ENCODE results near the gene NFATC1.

NFATC1 gene

DNA sequence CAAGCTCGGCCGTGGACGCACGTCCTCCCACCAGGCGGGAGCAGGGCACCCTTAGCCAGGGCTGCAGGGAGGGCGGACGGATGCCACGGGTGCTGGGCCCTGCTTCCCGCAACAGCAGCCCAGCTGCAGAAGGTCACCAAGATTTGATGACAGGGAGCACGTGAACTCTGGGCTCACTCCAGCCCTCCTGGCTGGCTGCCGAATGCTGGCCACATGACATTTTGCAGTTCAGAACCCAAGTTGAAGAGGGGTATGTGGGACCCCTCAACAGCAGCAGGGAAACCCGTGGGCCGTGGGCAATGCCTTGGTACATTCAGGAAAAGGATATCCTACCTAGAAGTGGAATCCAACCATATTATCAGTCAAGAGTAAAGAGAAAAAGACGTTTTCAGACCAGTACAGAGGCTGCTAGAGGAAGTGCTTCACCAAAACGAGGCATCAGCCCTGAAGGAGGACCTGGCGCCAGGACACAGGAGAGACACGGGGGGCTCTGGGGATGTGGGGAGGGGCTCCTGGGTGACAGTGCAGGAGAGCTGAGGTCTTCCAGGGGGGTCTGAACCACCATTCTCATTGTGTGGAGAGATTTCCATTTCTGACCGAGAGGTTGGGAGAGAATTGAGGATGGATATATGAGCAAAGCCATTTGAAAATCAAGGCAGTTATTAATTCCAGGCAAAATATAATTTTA is 176.5 kb downstream of the NFATC1 start:
- in situ Hi-C loops (cut with MboI; ENCODE audit: low pct_unique_long_range_greater_than_20kb, low sequenced_read_pairs, unreplicated experiment): no loop called here
- TF ChIP-seq, protein P1, sequence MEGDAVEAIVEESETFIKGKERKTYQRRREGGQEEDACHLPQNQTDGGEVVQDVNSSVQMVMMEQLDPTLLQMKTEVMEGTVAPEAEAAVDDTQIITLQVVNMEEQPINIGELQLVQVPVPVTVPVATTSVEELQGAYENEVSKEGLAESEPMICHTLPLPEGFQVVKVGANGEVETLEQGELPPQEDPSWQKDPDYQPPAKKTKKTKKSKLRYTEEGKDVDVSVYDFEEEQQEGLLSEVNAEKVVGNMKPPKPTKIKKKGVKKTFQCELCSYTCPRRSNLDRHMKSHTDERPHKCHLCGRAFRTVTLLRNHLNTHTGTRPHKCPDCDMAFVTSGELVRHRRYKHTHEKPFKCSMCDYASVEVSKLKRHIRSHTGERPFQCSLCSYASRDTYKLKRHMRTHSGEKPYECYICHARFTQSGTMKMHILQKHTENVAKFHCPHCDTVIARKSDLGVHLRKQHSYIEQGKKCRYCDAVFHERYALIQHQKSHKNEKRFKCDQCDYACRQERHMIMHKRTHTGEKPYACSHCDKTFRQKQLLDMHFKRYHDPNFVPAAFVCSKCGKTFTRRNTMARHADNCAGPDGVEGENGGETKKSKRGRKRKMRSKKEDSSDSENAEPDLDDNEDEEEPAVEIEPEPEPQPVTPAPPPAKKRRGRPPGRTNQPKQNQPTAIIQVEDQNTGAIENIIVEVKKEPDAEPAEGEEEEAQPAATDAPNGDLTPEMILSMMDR (IDR thresholded peaks at IDR 0.05; ENCODE audit: extremely low read depth, insufficient read depth, missing control alignments): no peak
- DNase-seq (ENCODE audit: low spot score): no peak

DNA sequence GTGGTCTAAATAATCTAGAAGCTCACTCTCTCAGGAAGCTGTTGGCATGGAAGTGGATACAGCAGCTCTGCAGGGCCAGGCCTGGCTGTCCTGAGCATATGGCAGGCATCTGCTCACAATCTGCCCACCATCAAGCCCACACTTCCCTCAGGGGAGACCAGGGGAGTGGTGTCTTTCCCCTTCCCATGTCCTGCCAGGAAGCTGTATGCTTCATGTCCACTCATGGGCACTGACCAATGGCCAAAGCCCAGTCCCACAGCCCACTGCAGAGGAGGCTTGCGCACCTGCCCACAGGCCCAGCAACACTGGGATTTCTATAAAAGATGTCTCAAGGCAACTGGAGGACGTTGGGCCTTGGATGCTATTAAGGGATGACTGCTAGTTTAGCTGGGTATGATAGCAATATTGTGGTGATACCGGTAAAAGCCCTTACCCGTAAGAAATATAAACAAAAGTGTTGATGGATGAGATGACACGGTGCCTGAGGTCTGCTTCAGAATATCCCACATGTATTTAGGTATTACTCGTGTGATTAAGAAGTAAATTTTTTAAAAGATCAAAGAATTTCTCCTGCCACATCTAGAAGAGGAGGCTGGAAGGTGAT is 177.2 kb downstream of the NFATC1 start:
- TF ChIP-seq, protein P1 (IDR thresholded peaks at IDR 0.05; ENCODE audit: extremely low read depth, insufficient read depth, missing control alignments): no peak
- DNase-seq (ENCODE audit: low spot score): no peak
- in situ Hi-C loops (cut with MboI; ENCODE audit: low pct_unique_long_range_greater_than_20kb, low sequenced_read_pairs, unreplicated experiment): no loop called here

DNA sequence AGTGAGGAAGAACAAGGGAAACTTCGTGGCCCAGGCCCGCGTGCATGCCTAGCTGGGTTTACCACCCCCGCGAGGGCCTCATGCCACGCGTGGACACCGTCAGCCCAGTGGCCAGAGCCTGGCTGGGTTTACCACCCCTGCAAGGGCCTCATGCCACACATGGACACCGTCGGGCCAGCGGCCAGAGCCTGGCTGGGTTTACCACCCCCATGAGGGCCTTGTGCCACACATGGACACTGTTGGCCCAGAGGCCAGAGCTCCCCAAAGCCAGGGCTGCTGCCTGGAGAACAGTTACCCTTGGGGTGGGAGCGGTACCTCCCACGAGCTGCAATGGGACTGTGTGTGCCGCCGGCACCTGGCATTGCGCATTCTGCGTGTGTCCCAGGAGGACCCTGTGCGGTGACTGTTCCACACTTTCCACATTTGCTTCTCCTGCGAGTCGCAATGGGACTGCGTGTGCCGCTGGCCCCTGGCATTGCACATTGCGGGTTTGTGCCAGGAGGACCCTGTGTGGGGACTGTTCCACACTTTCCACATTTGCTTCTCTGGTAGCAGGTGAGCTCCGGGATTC is 178.3 kb downstream of the NFATC1 start:
- in situ Hi-C loops (cut with MboI; ENCODE audit: low pct_unique_long_range_greater_than_20kb, low sequenced_read_pairs, unreplicated experiment): no loop called here
- TF ChIP-seq, protein P1 (IDR thresholded peaks at IDR 0.05; ENCODE audit: extremely low read depth, insufficient read depth, missing control alignments): no peak
- no peak for DNase-seq (ENCODE audit: low spot score)

DNA sequence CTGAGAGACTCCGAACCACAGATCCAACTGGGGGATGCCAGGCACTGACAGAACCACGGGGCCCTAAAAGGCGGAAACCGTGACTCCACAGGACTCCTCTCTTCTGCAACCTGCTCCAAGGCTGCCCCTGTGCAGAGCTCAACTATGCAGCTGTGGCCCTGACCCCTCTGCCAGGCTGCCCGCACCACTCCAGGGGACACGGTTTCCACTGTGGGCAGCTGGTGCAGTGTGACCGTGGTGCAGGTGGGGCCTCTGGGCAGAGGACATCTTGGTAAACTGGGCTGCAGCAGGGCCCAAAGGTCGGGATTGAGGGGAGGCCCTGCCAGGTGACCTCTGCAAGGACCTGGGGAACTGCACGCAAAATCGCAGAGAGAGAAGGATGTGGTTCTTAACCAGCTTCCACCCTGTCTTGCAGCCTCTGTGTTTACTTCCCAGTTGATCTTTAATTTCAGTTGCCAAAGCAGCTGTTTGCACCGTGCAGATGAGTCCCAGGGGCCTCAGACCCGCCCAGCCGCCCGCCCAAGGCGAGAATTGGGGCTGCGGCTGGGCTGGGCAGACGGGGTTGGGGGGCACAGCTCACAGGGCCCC is 179.3 kb downstream of the NFATC1 start:
- in situ Hi-C loops (cut with MboI; ENCODE audit: low pct_unique_long_range_greater_than_20kb, low sequenced_read_pairs, unreplicated experiment): no loop called here
- TF ChIP-seq, protein P1 (IDR thresholded peaks at IDR 0.05; ENCODE audit: extremely low read depth, insufficient read depth, missing control alignments): no peak
- DNase-seq (ENCODE audit: low spot score): no peak

DNA sequence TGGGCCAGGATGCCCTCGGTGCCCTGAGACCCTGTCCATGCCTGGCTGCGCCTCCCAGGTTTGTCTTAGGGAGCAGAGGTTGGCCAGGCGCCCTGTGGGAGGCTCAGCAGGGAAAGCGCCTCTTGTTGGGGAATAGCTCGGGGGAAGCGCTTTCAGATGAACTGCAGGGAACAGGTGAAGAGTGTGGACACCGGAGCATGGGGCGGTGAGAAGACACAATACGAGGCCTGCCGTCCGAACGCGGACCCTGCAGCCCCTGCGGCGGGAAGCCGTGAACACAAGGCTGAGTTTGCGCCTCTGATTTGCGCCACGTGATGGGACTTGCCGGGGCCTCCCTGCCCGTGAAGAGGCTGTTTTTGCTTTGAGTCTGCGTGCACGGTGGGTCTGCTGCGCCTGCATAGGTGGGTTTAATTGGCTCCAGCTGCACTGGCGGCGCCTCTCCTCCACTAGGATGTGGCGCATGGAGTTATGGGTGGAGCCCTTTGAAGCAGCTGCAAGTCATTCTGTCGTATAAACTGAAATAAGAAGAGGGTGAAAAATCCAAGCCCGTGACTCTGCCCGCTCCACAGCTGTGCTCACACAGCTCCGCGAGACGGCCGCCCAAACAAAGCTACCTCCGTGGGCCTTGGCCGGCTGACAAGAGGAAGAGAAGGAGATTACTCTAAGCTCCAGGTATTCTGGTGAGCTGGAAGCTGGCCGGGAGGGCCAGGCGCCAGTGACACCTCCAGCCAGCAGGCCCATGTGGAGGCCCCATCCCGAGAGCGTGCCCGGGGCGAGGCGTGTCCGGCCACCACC is 180.4 kb downstream of the NFATC1 start:
- no peak for DNase-seq (ENCODE audit: low spot score)
- TF ChIP-seq, protein P1 (IDR thresholded peaks at IDR 0.05; ENCODE audit: extremely low read depth, insufficient read depth, missing control alignments): no peak
- in situ Hi-C loops (cut with MboI; ENCODE audit: low pct_unique_long_range_greater_than_20kb, low sequenced_read_pairs, unreplicated experiment): no loop called here

DNA sequence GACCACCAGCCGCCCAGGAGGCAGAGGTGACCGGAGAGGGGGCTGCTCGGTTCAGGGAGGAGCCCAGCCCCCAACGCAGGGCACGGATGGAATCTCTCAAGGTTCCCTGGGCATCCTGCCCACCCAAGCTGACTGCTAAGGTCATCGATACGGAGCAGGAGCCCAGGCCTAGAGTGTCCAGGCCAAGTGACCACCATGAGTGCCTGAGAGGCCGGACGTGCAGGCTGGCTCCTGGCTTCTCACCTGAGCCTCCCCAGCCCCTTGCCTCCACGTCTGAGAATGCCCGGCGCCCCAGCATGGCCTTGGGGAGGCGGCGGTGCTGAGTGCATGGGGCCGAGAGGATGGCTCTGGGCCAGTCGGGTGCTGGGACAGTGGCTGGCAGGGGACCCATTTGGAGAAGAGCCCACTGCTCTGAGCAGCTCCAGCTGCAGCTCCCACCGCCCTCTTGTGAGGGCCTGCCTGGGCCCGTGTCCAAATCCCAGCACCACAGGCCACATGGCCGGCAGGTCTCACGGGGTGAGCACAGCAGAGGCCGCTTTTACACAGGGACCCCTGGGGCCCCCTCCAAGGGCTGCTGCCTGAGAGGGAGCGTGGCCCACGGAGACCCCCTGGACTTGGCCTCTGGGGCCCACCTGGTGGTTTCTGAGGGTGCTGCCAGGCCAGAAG is 181.1 kb downstream of the NFATC1 start:
- DNase-seq (ENCODE audit: low spot score): no peak
- TF ChIP-seq, protein P1 (IDR thresholded peaks at IDR 0.05; ENCODE audit: extremely low read depth, insufficient read depth, missing control alignments): no peak
- in situ Hi-C loops (cut with MboI; ENCODE audit: low pct_unique_long_range_greater_than_20kb, low sequenced_read_pairs, unreplicated experiment): no loop called here
